ENCODE results near the gene ALK. TPM values are rescaled to one million over a fixed set of nuclear protein-coding genes. Genes with fewer than 3 reads are reported as not detected.

Gene ALK
- polyA plus RNA-seq, 2 of the 4 experiments (the other 2 are of a cell fraction) = not detected

GRCh38 chr2:29400930-29401653 is 520.3 kb downstream of the ALK start:
- Histone ChIP-seq H3K27ac (no peak overlapping the region), H3K4me1 (no peaks in the 10 kb centered on the region), H3K9me3 (no peaks in the 10 kb centered on the region), H3K4me3 (no peak overlapping the region), H3K4me2 (no peak overlapping the region)
- POLR2A ChIA-PET = no interaction called here
- WGBS (ENCODE audit: missing lambda C conversion rate) = 9% methylated on average over 4 of the region's 5 CpGs
- no peak for TF ChIP-seq HOXB5 (CRISPR knock-in tag; IDR thresholded peaks at IDR 0.05)
- no peak for TF ChIP-seq HOXA7 (CRISPR knock-in tag; IDR thresholded peaks at IDR 0.05)
- no peak for TF ChIP-seq FOSL2 (IDR thresholded peaks at IDR 0.05)
- no peak for TF ChIP-seq FOSL2 (CRISPR knock-in tag; IDR thresholded peaks at IDR 0.05)
- no peak for TF ChIP-seq RNF2 (IDR thresholded peaks at IDR 0.05; ENCODE audit: borderline replicate concordance, low read depth)
- TF ChIP-seq HDAC2 (IDR thresholded peaks at IDR 0.05) = no peak
- TF ChIP-seq NFE2L2 (conservative IDR thresholded peaks at IDR 0.05; ENCODE audit: low read length) = no peak
- TF ChIP-seq CHD2 (IDR thresholded peaks at IDR 0.05; ENCODE audit: low read length, partially characterized antibody) = no peak
- TF ChIP-seq, protein P1, sequence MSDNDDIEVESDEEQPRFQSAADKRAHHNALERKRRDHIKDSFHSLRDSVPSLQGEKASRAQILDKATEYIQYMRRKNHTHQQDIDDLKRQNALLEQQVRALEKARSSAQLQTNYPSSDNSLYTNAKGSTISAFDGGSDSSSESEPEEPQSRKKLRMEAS (IDR thresholded peaks at IDR 0.05) = no peak
- no peak for TF ChIP-seq RFX5 (IDR thresholded peaks at IDR 0.05)
- CTCF ChIA-PET = no interaction called here
- DNase-seq (ENCODE audit: low read depth in 1 of 2, low spot score in 1 of 2) (no peak), FAIRE-seq (no peak), ATAC-seq (no peak)

DNA sequence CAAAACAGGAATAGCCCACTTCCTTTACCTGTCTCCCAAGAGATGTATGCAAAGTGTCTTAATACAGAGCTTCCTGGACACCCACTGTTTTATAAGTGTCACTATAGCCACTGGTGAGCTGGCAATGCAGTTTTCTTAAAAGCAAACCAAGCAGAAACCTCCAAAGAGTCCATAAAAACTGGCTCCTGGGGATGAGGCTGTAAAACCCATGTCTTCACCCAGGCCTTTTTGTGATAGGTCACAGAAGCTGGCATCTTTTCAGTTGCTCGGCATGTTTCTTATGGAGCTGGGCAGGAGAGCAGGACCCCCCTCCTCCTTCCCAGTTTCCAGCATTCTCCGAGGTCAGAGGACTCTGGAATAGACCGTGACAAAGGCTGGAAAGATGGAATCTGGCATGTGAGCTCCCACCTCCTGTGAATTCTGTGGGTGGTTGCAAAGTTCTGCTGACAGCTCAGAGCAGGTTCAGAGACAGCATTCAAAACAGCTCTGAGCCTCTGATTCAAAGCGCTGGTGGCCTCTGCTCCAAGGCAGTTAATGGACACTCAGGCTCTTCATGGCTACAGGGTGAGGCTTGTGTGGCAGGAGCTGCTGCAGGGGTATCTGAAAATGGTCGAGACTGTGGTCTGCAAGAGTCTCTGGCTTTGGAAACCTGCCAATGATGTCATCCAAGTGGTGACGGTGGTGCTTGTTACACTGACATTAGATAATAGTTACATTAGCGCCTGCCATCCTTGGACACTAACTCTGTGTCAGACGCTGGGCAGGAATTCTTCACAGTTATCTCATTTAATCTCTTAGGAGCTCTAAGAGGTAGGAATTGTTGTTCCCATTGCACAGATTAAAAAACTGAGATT is 522.8 kb downstream of the ALK start:
- DNase-seq (ENCODE audit: low read depth in 1 of 2, low spot score in 1 of 2) (no peak), ATAC-seq (no peak; a peak in 1 of 6 replicates), FAIRE-seq (no peak)
- ChIA-PET CTCF (interaction anchor here (0.6 to 1.2 kb wide), 3 partner anchors 15 to 443 kb away, joined by 3 read pairs; no protein-coding TSS in a partner anchor), POLR2A (no interaction called here)
- Histone ChIP-seq H3K27ac (no peak overlapping the region), H3K4me2 (no peak overlapping the region), H3K4me3 (no peak overlapping the region), H3K4me1 (no peaks in the 10 kb centered on the region), H3K9me3 (no peaks in the 10 kb centered on the region)
- 21% methylated on average over 8 of the region's 8 CpGs for WGBS (ENCODE audit: missing lambda C conversion rate)
- no peak for TF ChIP-seq CTCF (IDR thresholded peaks at IDR 0.05)
- no peak for TF ChIP-seq SMC3 (IDR thresholded peaks at IDR 0.05)
- TF ChIP-seq CBX2 (IDR thresholded peaks at IDR 0.05; ENCODE audit: borderline replicate concordance, low read depth) = no peak
- TF ChIP-seq FOXS1 (CRISPR knock-in tag; IDR thresholded peaks at IDR 0.05) = no peak

DNA sequence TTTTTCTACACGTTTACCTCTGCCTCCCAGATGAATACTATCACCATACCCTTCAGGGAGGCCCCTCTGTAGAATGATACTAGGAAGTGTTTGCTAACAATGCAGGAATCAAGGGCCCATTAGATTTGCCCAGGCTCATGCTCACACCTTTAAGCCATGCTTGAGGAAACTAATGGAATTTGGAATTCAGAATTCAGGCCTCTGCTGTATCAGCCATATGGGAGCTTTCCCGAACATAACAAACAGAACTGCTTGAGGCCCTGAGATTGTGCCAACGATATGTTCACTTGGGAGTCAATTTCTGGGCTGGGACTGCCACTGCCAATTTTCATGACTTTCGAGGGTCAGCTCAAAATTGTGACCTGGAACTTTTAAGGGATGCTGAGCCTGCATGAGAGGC is 523.7 kb downstream of the ALK start:
- CTCF ChIA-PET = interaction anchor here (0.6 kb wide), 1 partner anchor 18 kb away, joined by 3 read pairs; no protein-coding TSS in a partner anchor
- Histone ChIP-seq H3K9me3 (no peaks in the 10 kb centered on the region), H3K4me2 (no peak overlapping the region), H3K4me1 (no peaks in the 10 kb centered on the region), H3K27ac (no peak overlapping the region), H3K4me3 (no peak overlapping the region)
- POLR2A ChIA-PET = no interaction called here
- DNase-seq (ENCODE audit: low read depth in 1 of 2, low spot score in 1 of 2) (no peak), FAIRE-seq (no peak), ATAC-seq (no peak)
- 13% methylated on average over 4 of the region's 4 CpGs for WGBS (ENCODE audit: missing lambda C conversion rate)
- TF ChIP-seq MAFK (IDR thresholded peaks at IDR 0.05; ENCODE audit: partially characterized antibody) = no peak
- TF ChIP-seq CBX2 (IDR thresholded peaks at IDR 0.05; ENCODE audit: borderline replicate concordance, low read depth) = no peak
- no peak for TF ChIP-seq BHLHE40 (IDR thresholded peaks at IDR 0.05; ENCODE audit: low read depth, low read length)
- TF ChIP-seq HES2 (IDR thresholded peaks at IDR 0.05) = no peak
- TF ChIP-seq SMC3 (IDR thresholded peaks at IDR 0.05) = no peak
- TF ChIP-seq ZNF302 (CRISPR knock-in tag; IDR thresholded peaks at IDR 0.05) = no peak
- TF ChIP-seq, protein P2, sequence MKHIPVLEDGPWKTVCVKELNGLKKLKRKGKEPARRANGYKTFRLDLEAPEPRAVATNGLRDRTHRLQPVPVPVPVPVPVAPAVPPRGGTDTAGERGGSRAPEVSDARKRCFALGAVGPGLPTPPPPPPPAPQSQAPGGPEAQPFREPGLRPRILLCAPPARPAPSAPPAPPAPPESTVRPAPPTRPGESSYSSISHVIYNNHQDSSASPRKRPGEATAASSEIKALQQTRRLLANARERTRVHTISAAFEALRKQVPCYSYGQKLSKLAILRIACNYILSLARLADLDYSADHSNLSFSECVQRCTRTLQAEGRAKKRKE (CRISPR knock-in tag; IDR thresholded peaks at IDR 0.05; ENCODE audit: low read depth) = no peak
- TF ChIP-seq NPAS2 (CRISPR knock-in tag; IDR thresholded peaks at IDR 0.05; ENCODE audit: borderline replicate concordance) = no peak
- no peak for TF ChIP-seq POLR2AphosphoS2 (conservative IDR thresholded peaks at IDR 0.05; ENCODE audit: low read length)
- no peak for TF ChIP-seq USF2 (IDR thresholded peaks at IDR 0.05)
- TF ChIP-seq ZSCAN20 (CRISPR knock-in tag; IDR thresholded peaks at IDR 0.05) = no peak
- no peak for TF ChIP-seq CBX8 (IDR thresholded peaks at IDR 0.05)
- no peak for TF ChIP-seq HOXB5 (CRISPR knock-in tag; IDR thresholded peaks at IDR 0.05)
- TF ChIP-seq HOXB13 (CRISPR knock-in tag; IDR thresholded peaks at IDR 0.05; ENCODE audit: low read depth) = no peak
- no peak for TF ChIP-seq CTCF (IDR thresholded peaks at IDR 0.05)
- no peak for TF ChIP-seq EP300 (IDR thresholded peaks at IDR 0.05)
- no peak for TF ChIP-seq FOXS1 (CRISPR knock-in tag; IDR thresholded peaks at IDR 0.05)
- TF ChIP-seq ZFP36 (IDR thresholded peaks at IDR 0.05; ENCODE audit: borderline replicate concordance, partially characterized antibody) = no peak

All from A549 (cell line).